ENCODE measurements around the gene ST6GALNAC2.

Gene ST6GALNAC2

GRCh38 chr17:76556765-76557367 lies 28.8 kb downstream of the ST6GALNAC2 start:
- TF ChIP-seq, protein P1, sequence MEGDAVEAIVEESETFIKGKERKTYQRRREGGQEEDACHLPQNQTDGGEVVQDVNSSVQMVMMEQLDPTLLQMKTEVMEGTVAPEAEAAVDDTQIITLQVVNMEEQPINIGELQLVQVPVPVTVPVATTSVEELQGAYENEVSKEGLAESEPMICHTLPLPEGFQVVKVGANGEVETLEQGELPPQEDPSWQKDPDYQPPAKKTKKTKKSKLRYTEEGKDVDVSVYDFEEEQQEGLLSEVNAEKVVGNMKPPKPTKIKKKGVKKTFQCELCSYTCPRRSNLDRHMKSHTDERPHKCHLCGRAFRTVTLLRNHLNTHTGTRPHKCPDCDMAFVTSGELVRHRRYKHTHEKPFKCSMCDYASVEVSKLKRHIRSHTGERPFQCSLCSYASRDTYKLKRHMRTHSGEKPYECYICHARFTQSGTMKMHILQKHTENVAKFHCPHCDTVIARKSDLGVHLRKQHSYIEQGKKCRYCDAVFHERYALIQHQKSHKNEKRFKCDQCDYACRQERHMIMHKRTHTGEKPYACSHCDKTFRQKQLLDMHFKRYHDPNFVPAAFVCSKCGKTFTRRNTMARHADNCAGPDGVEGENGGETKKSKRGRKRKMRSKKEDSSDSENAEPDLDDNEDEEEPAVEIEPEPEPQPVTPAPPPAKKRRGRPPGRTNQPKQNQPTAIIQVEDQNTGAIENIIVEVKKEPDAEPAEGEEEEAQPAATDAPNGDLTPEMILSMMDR (IDR thresholded peaks at IDR 0.05; ENCODE audit: extremely low read depth, insufficient read depth, missing control alignments), result no peak
- in situ Hi-C loops (cut with MboI; ENCODE audit: low pct_unique_long_range_greater_than_20kb, low sequenced_read_pairs, unreplicated experiment), result no loop called here
- DNase-seq (ENCODE audit: low spot score), result no peak

- no peak for DNase-seq (ENCODE audit: low spot score)
- in situ Hi-C loops (cut with MboI; ENCODE audit: low pct_unique_long_range_greater_than_20kb, low sequenced_read_pairs, unreplicated experiment), result no loop called here
- TF ChIP-seq, protein P1 (IDR thresholded peaks at IDR 0.05; ENCODE audit: extremely low read depth, insufficient read depth, missing control alignments), result no peak
Observed at GRCh38 chr17:76554131-76554530, 31.5 kb downstream of the ST6GALNAC2 start.

- TF ChIP-seq, protein P1 (IDR thresholded peaks at IDR 0.05; ENCODE audit: extremely low read depth, insufficient read depth, missing control alignments), result no peak
- no peak for DNase-seq (ENCODE audit: low spot score)
- in situ Hi-C loops (cut with MboI; ENCODE audit: low pct_unique_long_range_greater_than_20kb, low sequenced_read_pairs, unreplicated experiment), result no loop called here
Observed at GRCh38 chr17:76553178-76553908, 32.3 kb downstream of the ST6GALNAC2 start.

GRCh38 chr17:76551685-76552084 lies 34.0 kb downstream of the ST6GALNAC2 start:
- in situ Hi-C loops (cut with MboI; ENCODE audit: low pct_unique_long_range_greater_than_20kb, low sequenced_read_pairs, unreplicated experiment), result no loop called here
- no peak for DNase-seq (ENCODE audit: low spot score)
- TF ChIP-seq, protein P1 (IDR thresholded peaks at IDR 0.05; ENCODE audit: extremely low read depth, insufficient read depth, missing control alignments), result no peak

DNA sequence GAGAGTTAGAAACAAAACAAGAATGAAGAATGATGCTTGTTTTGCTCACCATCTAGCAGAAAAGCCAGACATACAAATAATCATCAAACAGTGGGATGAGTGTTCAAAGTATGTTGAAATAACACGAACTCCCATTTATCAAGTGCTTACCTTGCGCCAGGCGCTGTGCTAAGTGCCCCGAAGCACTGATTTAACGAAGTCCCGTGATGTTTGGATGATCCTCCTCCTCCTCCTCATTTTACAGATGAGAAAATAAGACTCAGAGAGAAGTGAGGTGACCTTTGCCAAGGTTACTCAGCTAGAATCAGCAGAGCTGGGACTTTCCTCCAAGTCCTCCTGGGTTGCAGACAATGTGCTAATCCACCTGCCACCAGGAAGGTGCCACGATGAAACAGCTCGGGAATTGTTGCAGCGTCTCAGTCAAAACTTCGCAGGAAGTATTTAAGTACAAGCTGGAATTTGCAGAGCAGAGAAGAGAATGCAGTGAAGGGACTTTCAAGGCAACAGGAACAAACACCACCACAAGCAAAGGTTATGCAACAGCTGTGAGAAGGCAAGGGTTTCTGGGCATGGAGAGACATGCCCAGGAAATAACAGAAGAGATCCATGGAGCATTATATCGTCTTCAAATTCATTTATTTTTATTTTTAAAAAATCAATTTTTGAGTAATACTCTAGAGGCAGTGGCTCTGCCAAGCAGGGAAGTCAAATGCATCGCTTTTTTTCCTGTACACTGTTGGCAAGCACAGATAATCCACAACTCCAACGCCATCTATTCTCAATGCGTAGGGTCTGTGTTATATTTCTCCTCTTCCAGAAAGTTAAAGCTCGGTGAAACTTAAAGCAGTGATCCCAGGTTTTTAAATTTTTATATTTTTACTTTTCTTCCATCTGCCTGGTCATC lies 34.7 kb downstream of the ST6GALNAC2 start:
- TF ChIP-seq, protein P1 (IDR thresholded peaks at IDR 0.05; ENCODE audit: extremely low read depth, insufficient read depth, missing control alignments), result no peak
- in situ Hi-C loops (cut with MboI; ENCODE audit: low pct_unique_long_range_greater_than_20kb, low sequenced_read_pairs, unreplicated experiment), result no loop called here
- no peak for DNase-seq (ENCODE audit: low spot score)

DNA sequence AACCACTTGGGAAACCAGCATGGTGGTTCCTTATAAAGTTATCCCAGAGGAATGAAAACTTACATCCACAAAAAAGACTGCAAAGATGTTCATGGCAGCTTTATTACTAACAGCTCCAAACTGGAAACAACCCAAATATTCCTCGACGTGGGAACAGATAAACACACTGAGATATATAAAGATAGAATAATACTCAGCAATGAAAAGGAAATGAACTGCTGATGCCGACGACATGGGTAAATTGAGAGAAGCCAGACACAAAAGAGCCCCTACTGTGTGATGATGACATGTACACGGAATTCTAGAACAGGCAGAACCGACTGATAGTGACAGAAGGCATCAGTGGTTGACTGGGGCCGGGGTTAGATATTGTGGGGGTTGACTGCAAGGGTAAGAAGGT lies 36.1 kb downstream of the ST6GALNAC2 start:
- TF ChIP-seq, protein P1 (IDR thresholded peaks at IDR 0.05; ENCODE audit: extremely low read depth, insufficient read depth, missing control alignments), result no peak
- DNase-seq (ENCODE audit: low spot score), result no peak
- in situ Hi-C loops (cut with MboI; ENCODE audit: low pct_unique_long_range_greater_than_20kb, low sequenced_read_pairs, unreplicated experiment), result no loop called here
